ENCODE results near the gene GCNT2.

GRCh38 chr6:10589983-10590382 lies 68.8 kb downstream of the GCNT2 start:
- TF ChIP-seq YY1 (IDR thresholded peaks at IDR 0.05; ENCODE audit: insufficient read depth, insufficient read length) (no peak), SUZ12 (IDR thresholded peaks at IDR 0.05; ENCODE audit: extremely low read depth, insufficient read depth, insufficient read length) (no peak)
